ENCODE results near the gene IGSF23. TPM values are rescaled to one million over a fixed set of nuclear protein-coding genes. Genes with fewer than 3 reads are reported as not detected.

Gene IGSF23
- total and polyA plus RNA-seq, 2 donors (not counting 1 experiment from before 2014, with no cell fraction given), result not detected

- Histone ChIP-seq H3K36me3 (replicated peaks in 1 of 2; ENCODE audit: control extremely low read depth in 1 of 2, control insufficient read depth in 1 of 2, extremely low read depth in 1 of 2, insufficient read depth in 2 of 2, low read length in 1 of 2) (no peaks in the 10 kb centered on the region), H3K4me1 (ENCODE audit: control insufficient read depth in 2 of 2, insufficient read depth in 2 of 2, low read length in 2 of 2) (peaks cover 5% of the 10 kb centered on the region in 2 donors), H3K27me3 (replicated peaks in 1 of 4; ENCODE audit: control extremely low read depth in 1 of 4, control insufficient read depth in 3 of 4, insufficient read depth in 4 of 4, low read length in 3 of 4) (peaks cover 0 to 2% (median 0%) of the 10 kb centered on the region in 4 experiments), H3K4me3 (ENCODE audit: control extremely low read depth in 1 of 5, extremely low read depth in 1 of 5, insufficient read depth in 1 of 5, low read depth in 2 of 5, low read length in 4 of 5) (no peak overlapping the region), H4K20me1 (ENCODE audit: control insufficient read depth, insufficient read depth, low read length, poor library complexity, severe bottlenecking) (no peaks in the 10 kb centered on the region), H3K79me2 (ENCODE audit: control insufficient read depth, insufficient read depth, low read length) (no peaks in the 10 kb centered on the region), H3K9me3 (ENCODE audit: control extremely low read depth in 1 of 3, control insufficient read depth in 2 of 3, insufficient read depth in 1 of 3, low read length in 2 of 3) (peaks cover 0 to 5% (median 0%) of the 10 kb centered on the region in 3 donors), H3K27ac (ENCODE audit: low read length in 2 of 2) (no peak overlapping the region), H3K9ac (ENCODE audit: low read length) (no peak overlapping the region), H3K4me2 (replicated peaks; ENCODE audit: low read depth, low read length, poor library complexity, severe bottlenecking) (no peak overlapping the region), H2AFZ (ENCODE audit: insufficient read depth, low read depth, low read length, poor library complexity, severe bottlenecking) (no peak overlapping the region)
- DNase-seq (no peak), ATAC-seq (ENCODE audit: low read depth) (no peak)
- no peak overlapping the region for H3K27ac Mint-ChIP-seq
- intact Hi-C loops (cut with micrococcal nuclease), result no loop called here
- peaks cover 5% of the 10 kb centered on the region for H3K4me1 Mint-ChIP-seq
- no peak for TF ChIP-seq EZH2 (IDR thresholded peaks at IDR 0.05; ENCODE audit: borderline replicate concordance, insufficient read depth, low read depth, low read length, poor library complexity, severe bottlenecking)
- TF ChIP-seq, protein P1, sequence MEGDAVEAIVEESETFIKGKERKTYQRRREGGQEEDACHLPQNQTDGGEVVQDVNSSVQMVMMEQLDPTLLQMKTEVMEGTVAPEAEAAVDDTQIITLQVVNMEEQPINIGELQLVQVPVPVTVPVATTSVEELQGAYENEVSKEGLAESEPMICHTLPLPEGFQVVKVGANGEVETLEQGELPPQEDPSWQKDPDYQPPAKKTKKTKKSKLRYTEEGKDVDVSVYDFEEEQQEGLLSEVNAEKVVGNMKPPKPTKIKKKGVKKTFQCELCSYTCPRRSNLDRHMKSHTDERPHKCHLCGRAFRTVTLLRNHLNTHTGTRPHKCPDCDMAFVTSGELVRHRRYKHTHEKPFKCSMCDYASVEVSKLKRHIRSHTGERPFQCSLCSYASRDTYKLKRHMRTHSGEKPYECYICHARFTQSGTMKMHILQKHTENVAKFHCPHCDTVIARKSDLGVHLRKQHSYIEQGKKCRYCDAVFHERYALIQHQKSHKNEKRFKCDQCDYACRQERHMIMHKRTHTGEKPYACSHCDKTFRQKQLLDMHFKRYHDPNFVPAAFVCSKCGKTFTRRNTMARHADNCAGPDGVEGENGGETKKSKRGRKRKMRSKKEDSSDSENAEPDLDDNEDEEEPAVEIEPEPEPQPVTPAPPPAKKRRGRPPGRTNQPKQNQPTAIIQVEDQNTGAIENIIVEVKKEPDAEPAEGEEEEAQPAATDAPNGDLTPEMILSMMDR (IDR thresholded peaks at IDR 0.05), result no peak
- no CpG with 5 or more reads among the region's 1 CpG for WGBS (ENCODE audit: insufficient coverage)
- H3K4me3 Mint-ChIP-seq, result no peak overlapping the region
- H3K9me3 Mint-ChIP-seq (ENCODE audit: insufficient read depth), result no peaks in the 10 kb centered on the region
- CTCF ChIA-PET, result no interaction called here
- POLR2A ChIA-PET, result no interaction called here
- H3K27me3 Mint-ChIP-seq, result peaks cover 10% of the 10 kb centered on the region
Observed at GRCh38 chr19:44605547-44605946, 7.8 kb upstream of the IGSF23 start.

DNA sequence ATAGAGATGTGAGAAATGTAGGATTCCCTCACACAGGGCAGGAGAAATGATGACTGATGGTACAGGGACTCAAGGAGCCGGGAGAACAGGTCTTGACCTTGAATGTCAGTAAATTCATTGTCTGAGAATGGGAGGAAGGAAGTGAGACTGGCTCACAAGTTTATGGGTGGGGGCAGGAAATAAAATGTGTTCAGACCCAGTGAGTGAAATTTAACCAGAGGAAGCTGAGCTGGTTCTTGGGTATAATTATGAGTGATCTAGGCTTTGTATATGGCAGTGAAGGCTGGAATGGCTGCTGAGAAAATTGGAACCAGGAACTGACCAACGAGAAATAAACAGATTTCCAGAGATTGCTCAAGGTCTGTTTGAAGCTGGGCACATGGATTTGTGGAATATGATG is 6.3 kb upstream of the IGSF23 start:
- no peak for TF ChIP-seq EZH2 (IDR thresholded peaks at IDR 0.05; ENCODE audit: borderline replicate concordance, insufficient read depth, low read depth, low read length, poor library complexity, severe bottlenecking)
- TF ChIP-seq, protein P1 (IDR thresholded peaks at IDR 0.05), result no peak
- CTCF ChIA-PET, result no interaction called here
- ATAC-seq (ENCODE audit: low read depth) (no peak), DNase-seq (peak; percentile 20)
- Histone ChIP-seq H3K4me3 (ENCODE audit: control extremely low read depth in 1 of 5, extremely low read depth in 1 of 5, insufficient read depth in 1 of 5, low read depth in 2 of 5, low read length in 4 of 5) (no peak overlapping the region), H3K4me1 (ENCODE audit: control insufficient read depth in 2 of 2, insufficient read depth in 2 of 2, low read length in 2 of 2) (peaks cover 5% of the 10 kb centered on the region in 2 donors), H3K27ac (ENCODE audit: low read length in 2 of 2) (no peak overlapping the region), H3K9ac (ENCODE audit: low read length) (no peak overlapping the region), H4K20me1 (ENCODE audit: control insufficient read depth, insufficient read depth, low read length, poor library complexity, severe bottlenecking) (no peaks in the 10 kb centered on the region), H3K9me3 (ENCODE audit: control extremely low read depth in 1 of 3, control insufficient read depth in 2 of 3, insufficient read depth in 1 of 3, low read length in 2 of 3) (peaks cover 0 to 5% (median 0%) of the 10 kb centered on the region in 3 donors), H3K36me3 (replicated peaks in 1 of 2; ENCODE audit: control extremely low read depth in 1 of 2, control insufficient read depth in 1 of 2, extremely low read depth in 1 of 2, insufficient read depth in 2 of 2, low read length in 1 of 2) (no peaks in the 10 kb centered on the region), H2AFZ (ENCODE audit: insufficient read depth, low read depth, low read length, poor library complexity, severe bottlenecking) (peak overlapping the region; percentile 19), H3K27me3 (replicated peaks in 1 of 4; ENCODE audit: control extremely low read depth in 1 of 4, control insufficient read depth in 3 of 4, insufficient read depth in 4 of 4, low read length in 3 of 4) (peaks cover 0 to 6% (median 0%) of the 10 kb centered on the region in 4 experiments), H3K79me2 (ENCODE audit: control insufficient read depth, insufficient read depth, low read length) (no peaks in the 10 kb centered on the region), H3K4me2 (replicated peaks; ENCODE audit: low read depth, low read length, poor library complexity, severe bottlenecking) (peak overlapping the region; percentile 6)
- Mint-ChIP-seq H3K4me3 (no peak overlapping the region), H3K4me1 (peaks cover 5% of the 10 kb centered on the region), H3K27ac (no peak overlapping the region), H3K27me3 (peaks cover 10% of the 10 kb centered on the region), H3K9me3 (ENCODE audit: insufficient read depth) (no peaks in the 10 kb centered on the region)
- intact Hi-C loops (cut with micrococcal nuclease), result no loop called here
- 0% methylated on average over 1 of the region's 2 CpGs for WGBS (ENCODE audit: insufficient coverage)
- POLR2A ChIA-PET, result no interaction called here

Data from B cell (primary cell).